Measurements from ENCODE around the gene GTF3A. TPM values are rescaled to one million over a fixed set of nuclear protein-coding genes. Genes with fewer than 3 reads are reported as not detected.

GTF3A gene
- total RNA-seq, 1 experiment from 2014 or later, result 102 TPM

- ATAC-seq (no peak), DNase-seq (ENCODE audit: low read depth, low spot score) (no peak)
- no peaks in the 10 kb centered on the region for H4K20me1 ChIP-seq (ENCODE audit: insufficient read depth)
- no peaks in the 10 kb centered on the region for H3K27me3 ChIP-seq (ENCODE audit: insufficient read depth, low read length)
- CTCF ChIA-PET, result no interaction called here
- POLR2A ChIA-PET, result no interaction called here
- no peaks in the 10 kb centered on the region; a peak in 1 of 4 replicates for H3K9me3 ChIP-seq (ENCODE audit: control insufficient read depth in 1 of 2, insufficient read depth in 1 of 2, low read depth in 1 of 2, low read length in 2 of 2)
- RAD21 ChIA-PET (ENCODE audit: low non-redundant PET in 1 of 2, low total read pairs in 2 of 2, uncharacterized antibody in 2 of 2, unreplicated experiment in 2 of 2), result no interaction called here
- no peak overlapping the region for H3K4me2 ChIP-seq (ENCODE audit: low read length)
- H3K9ac ChIP-seq (ENCODE audit: low read length), result no peak overlapping the region
- TF ChIP-seq SRF (IDR thresholded peaks at IDR 0.05; ENCODE audit: low read depth) (no peak), CTCF (IDR thresholded peaks at IDR 0.05 in 2 of 3, conservative IDR thresholded peaks at IDR 0.05 in 1 of 3; ENCODE audit: borderline replicate concordance in 1 of 3, insufficient read depth in 1 of 3, low read depth in 2 of 3, low read length in 2 of 3) (no peak), SP1 (IDR thresholded peaks at IDR 0.05; ENCODE audit: low read depth) (no peak), ELF1 (IDR thresholded peaks at IDR 0.05; ENCODE audit: borderline replicate concordance, low read depth) (no peak), CBX3 (IDR thresholded peaks at IDR 0.05; ENCODE audit: low read depth) (no peak), MAX (IDR thresholded peaks at IDR 0.05) (no peak), REST (IDR thresholded peaks at IDR 0.05; ENCODE audit: low read depth) (no peak), CEBPB (IDR thresholded peaks at IDR 0.05; ENCODE audit: low read depth) (no peak), EZH2 (IDR thresholded peaks at IDR 0.05) (no peak), ZFX (IDR thresholded peaks at IDR 0.05) (no peak), RAD21 (IDR thresholded peaks at IDR 0.05; ENCODE audit: low read depth) (no peak), TCF7L2 (IDR thresholded peaks at IDR 0.05; ENCODE audit: borderline replicate concordance, extremely low read depth, insufficient read depth, insufficient read length) (no peak), EGR1 (IDR thresholded peaks at IDR 0.05; ENCODE audit: low read depth) (no peak), POLR2A (IDR thresholded peaks at IDR 0.05; ENCODE audit: borderline replicate concordance, extremely low read depth, insufficient read depth, insufficient read length) (no peak), FOSL1 (IDR thresholded peaks at IDR 0.05; ENCODE audit: low read depth) (no peak), POLR2AphosphoS5 (IDR thresholded peaks at IDR 0.05; ENCODE audit: low read depth, low read length) (no peak)
- H3K4me3 ChIP-seq (replicated peaks in 1 of 2; ENCODE audit: low read depth in 1 of 2, low read length in 2 of 2), result no peak overlapping the region
- no peaks in the 10 kb centered on the region for H3K4me1 ChIP-seq (ENCODE audit: control insufficient read depth in 1 of 2, insufficient read depth in 2 of 2, low read length in 2 of 2)
- H3K79me2 ChIP-seq (ENCODE audit: insufficient read depth, low read length), result no peaks in the 10 kb centered on the region
- H2AFZ ChIP-seq (ENCODE audit: low read depth, low read length, poor library complexity, severe bottlenecking), result no peak overlapping the region
- H3K9me2 ChIP-seq (ENCODE audit: insufficient read depth), result no peaks in the 10 kb centered on the region
- no peaks in the 10 kb centered on the region for H3K36me3 ChIP-seq (ENCODE audit: control insufficient read depth in 1 of 2, insufficient read depth in 2 of 2, low read length in 2 of 2)
- no TSS peak for BruUV-seq (replicated peaks)
- intact Hi-C loops (cut with micrococcal nuclease), result loop anchor here (5.0 kb wide), 1 partner anchor 344 kb away; no protein-coding TSS in a partner anchor
- no peak overlapping the region for H3K27ac ChIP-seq (ENCODE audit: low read depth, low read length)
Observed at GRCh38 chr13:27482983-27483382, 58.6 kb downstream of the GTF3A start.

All from HCT116 (cell line).